ENCODE data around the gene HOXB4.

DNA sequence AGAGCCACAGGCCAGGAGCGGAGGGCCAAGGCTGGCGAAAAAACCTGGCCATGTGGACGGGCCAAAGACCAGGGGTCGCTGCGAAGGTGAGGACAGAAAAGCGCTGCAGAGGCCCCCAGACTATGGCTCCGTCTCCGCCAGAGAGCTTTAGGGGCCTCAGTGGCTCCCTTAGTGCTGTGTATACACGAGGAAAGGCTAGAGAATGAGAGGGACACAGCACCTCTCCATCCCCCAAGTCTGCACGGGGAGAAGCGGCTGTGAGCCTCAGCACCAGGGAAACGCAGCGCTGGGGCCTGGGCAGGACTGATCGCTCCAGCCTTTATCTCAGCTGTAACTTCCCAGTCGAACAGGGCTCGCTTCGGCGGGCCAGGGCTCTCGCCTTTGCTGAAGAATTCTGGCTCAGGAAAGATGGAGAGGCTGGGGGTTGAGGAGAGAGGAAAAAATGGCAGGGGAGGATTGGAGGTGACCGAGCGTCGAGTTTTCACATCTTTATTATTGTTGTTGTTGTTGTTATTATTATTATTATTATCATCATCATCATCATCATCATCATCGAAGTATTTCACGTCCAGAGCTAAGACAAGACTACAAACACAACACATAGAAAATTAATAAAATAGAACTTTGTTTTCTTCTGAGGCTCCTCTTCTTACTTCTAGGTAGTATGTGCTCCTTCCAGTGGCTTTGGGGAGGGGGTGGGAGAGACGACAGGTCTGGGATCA lies 17.3 kb upstream of the HOXB4 start:
- TF ChIP-seq, protein P1, sequence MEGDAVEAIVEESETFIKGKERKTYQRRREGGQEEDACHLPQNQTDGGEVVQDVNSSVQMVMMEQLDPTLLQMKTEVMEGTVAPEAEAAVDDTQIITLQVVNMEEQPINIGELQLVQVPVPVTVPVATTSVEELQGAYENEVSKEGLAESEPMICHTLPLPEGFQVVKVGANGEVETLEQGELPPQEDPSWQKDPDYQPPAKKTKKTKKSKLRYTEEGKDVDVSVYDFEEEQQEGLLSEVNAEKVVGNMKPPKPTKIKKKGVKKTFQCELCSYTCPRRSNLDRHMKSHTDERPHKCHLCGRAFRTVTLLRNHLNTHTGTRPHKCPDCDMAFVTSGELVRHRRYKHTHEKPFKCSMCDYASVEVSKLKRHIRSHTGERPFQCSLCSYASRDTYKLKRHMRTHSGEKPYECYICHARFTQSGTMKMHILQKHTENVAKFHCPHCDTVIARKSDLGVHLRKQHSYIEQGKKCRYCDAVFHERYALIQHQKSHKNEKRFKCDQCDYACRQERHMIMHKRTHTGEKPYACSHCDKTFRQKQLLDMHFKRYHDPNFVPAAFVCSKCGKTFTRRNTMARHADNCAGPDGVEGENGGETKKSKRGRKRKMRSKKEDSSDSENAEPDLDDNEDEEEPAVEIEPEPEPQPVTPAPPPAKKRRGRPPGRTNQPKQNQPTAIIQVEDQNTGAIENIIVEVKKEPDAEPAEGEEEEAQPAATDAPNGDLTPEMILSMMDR (conservative IDR thresholded peaks at IDR 0.05; ENCODE audit: low read depth, low read length), result no peak
- no peak for TF ChIP-seq EZH2 (IDR thresholded peaks at IDR 0.05; ENCODE audit: borderline replicate concordance, low read depth, low read length, poor library complexity, severe bottlenecking)

Data from A673 (cell line).